Renal cortex interstitium (tissue), 11 donors: ENCODE results near the gene EVPL. TPM values are rescaled to one million over a fixed set of nuclear protein-coding genes. Genes with fewer than 3 reads are reported as not detected.

ENCODE experiments used
- DNase-seq, 11 donors: peaks; one replicate each; pipeline ENCODE4 v3.0.0-alpha.2; 2013; ENCODE audit warnings: low read depth in 9 of 11, low spot score in 4 of 11; ENCODE audit errors: extremely low read depth in 1 of 11
- polyA plus RNA-seq, 3 donors: library from polyadenylated mRNA; unstranded; fragments of 120-200 nt; gene quantifications; one replicate each; pipeline ENCODE4 v1.2.1, GENCODE V29; 2013; ENCODE audit not compliant: insufficient read length in 3 of 3

EVPL gene
- polyA plus RNA-seq, 3 donors, result 13.5 to 25.8 (median 19.3) TPM

DNA sequence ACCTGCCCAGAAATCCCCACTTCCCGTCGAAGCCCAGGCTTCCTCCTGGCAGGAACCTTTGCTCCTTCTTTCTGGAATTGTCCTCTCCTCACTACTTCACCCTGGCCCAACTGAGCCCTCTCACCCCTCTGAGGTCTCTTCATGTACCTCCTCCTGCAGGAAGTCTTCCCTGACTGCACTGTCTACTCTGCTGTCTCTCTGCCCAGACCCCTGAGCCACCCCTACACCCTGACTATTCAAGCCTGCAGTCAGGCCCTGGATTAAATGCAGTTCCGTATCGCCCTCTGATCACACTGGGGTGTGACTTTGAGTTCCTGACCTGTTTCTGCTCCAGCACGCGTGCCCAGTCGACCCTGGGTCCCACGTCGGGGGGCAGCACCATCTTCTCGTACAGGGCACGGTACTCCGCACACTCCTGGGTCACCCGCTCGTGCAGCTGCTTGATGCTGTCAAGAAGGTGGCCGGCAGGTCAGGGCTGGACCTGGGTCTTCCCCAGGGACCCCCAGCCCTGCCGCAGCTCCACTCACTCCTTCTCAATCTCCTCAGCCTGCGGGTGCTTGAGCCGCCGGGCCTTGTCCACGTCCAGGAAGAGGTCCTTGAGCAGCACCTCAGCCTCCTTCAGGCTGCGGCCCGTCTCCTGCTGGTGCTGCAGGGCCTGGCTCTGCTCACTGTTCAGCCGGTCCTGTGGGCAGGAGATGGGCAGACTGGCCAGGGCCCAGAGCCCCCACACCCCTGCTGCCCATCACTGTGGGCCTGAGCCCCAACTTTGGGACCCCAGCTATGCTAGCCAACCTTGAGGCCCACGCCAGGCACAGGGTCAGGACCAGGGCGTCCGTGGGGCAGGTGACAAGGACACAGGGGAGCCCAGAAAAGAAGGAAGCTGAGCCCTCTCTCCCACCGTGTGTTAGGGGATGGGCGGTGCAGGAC, 3.9 kb downstream of the EVPL start:
- no peak for DNase-seq

- no peak for DNase-seq
Observed at GRCh38 chr17:76022285-76022684, 4.8 kb downstream of the EVPL start.

DNA sequence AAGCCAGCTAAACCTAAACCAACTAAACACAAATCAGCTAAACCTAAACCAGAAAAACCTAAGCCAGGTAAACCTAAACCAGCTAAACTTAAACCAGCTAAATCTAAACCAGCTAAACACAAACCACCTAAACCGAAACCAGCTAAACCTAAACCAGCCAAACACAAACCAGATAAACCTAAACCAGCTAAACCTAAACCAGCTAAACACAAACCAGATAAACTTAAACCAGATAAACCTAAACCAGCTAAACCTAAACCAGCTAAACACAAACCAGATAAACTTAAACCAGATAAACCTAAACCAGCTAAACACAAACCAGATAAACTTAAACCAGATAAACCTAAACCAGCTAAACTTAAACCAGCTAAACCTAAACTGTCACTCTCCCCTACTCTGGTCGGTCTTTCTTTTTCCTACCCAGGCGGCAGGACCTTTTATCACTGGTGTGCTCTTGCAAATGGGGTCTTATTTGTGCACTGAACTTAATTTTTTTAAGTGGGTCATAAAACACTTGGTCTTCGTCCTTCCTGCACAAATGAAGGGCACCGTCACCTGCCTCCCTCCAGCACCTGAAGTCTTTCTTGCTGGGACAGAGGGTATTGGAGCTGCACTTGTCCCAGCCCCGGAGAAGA, 7.2 kb downstream of the EVPL start:
- DNase-seq, result no peak

GRCh38 chr17:76018801-76019200, 8.3 kb downstream of the EVPL start:
- no peak for DNase-seq

DNA sequence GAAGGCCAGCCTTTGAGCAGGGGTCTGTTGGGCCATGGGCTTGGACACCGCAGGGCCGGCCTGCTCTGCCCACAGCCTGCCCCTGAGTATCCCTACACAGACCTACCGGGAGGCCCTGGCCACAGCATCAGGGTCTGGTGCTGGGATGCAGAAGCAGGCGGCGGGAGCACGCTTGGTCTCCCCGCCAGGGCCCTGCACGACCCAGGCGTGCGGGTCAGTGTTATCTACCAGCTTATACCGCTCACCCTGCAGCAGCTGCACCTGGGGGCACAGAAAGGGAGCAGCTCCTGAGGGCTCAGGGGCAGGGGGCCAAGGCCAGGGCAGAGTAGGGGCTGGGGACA, 8.8 kb downstream of the EVPL start:
- no peak for DNase-seq

GRCh38 chr17:76017481-76018339, 9.4 kb downstream of the EVPL start:
- no peak for DNase-seq

- DNase-seq, result no peak
Observed at GRCh38 chr17:76014925-76015261, 12.2 kb downstream of the EVPL start.

DNA sequence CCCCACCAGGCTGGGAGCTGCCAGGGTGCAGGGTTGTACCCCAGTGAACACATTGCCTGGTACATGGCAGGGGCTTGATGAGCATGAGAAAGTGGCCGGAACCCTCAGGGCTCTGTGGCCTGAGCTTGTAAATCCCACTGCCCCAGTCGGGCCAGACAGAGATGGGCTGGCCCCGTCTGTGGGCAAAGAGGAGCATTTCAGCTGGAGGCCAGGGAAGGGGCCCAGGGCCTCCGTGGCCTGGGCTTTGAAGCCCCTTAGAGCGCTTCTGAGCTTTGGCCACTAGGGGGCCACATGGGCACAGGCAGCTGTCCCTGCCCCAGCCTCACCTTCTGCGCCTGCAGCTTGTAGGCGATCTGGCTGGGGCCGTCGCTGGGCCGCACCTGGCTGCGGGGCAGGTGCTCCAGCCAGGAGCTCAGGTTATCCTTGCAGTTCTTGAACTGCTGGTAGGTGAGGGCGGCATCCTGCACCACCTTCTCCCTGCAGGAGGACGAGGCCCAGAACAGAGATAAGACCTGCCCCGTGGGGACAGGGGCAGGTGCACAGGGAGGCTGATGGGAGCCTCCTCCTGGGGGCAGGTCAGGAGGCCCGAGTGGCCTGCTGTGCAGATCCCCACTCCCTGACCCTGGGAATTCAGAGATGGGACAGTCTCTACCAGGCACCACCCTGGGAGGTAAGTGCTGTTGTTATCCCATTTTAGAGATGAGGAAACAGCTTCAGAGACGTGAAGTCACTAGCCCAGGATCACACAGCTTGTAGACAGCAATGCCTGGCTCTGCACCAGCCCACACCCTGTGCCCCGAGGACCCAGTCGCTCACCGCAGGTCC, 12.8 kb downstream of the EVPL start:
- peak in 3 of 11 donors; percentile 52 to 72 (median 62) for DNase-seq

- no peak for DNase-seq
Observed at GRCh38 chr17:76013377-76013932, 13.7 kb downstream of the EVPL start.

DNA sequence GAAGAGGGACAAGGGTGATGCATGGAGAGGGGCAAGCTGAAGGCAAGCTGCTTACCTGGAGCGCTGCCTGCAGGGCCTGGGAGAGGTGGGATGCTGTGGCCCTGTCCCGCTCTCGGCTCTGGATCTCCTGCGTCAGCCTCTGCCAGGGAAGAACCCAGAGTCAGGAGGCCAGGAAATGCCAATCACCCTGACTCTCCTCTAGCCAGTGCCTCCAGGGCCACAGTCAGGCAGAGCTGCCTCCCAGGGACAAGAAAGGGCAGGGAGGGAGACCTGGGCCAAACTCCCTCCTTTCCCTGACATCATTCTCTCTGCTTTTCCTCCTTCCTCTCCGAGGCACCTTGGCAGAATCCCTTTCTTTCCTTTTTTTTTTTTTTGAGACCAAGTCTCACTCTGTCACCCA, 15.2 kb downstream of the EVPL start:
- no peak for DNase-seq

DNA sequence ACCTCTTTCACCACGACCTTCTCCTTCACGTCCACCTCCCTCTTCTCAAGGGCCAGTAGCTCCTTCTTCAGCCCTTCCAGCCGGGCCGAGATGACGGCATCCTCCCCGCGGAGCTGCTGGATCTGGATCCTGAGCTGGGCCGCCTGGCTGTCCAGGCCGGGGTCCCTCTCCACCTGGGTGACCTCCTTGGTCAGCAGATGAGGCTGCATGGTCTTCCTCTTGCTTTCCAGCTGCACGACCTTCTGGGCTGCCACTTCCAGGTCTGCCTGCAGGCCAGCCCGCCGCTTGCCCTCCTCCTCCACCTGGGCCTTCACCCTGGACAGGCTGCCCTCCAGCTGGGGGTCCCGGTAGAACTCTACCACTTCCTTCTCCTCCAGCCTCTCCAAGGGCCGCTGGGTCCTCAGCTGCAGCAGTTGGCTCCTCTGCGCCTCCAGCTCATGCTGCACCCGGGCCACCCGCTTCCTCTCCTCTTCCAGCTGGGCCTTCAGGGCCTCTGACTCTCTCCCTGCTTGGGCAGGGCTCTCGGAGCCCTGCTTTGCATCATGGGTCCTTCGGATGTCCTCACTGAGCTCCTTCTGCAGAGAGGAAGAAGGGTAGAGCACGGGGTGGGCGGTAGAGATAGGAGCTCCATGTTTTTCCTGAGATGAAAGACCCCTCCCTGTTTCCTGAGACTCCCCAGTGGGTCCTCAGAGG, 17.0 kb downstream of the EVPL start:
- no peak for DNase-seq

- no peak for DNase-seq
Observed at GRCh38 chr17:76009447-76009846, 17.7 kb downstream of the EVPL start.

- no peak for DNase-seq
Observed at GRCh38 chr17:76008630-76009425, 18.3 kb downstream of the EVPL start.

DNA sequence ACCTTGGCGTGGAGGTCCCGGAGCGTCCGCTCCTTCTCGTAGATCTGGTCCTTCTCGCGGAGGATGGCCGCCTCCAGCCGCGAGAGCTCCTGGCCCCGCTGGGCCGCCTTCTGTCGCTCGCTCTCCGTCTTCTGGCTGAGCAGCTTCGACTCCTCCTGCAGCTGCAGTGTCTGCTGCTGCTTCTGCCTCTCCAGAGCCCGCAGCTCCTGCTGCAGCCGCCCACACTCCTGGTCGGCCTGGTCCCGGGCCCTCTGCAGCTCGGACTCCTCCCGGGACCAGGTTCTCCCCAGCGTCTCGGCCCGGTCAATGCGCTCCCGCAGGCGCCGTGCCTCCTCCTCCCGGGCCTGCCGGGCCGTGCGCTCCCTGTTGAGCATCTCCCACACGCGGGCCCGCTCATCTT, 18.9 kb downstream of the EVPL start:
- no peak for DNase-seq

- DNase-seq, result no peak
Observed at GRCh38 chr17:76007850-76008165, 19.3 kb downstream of the EVPL start.

- no peak for DNase-seq
Observed at GRCh38 chr17:76007131-76007849, 19.8 kb downstream of the EVPL start.
